ENCODE measurements around the gene DNMT3L.
A peak's percentile ranks its signal among the peaks of the same experiment; 100 is the strongest.
"Not testable (repeated sequence)": the region's sequence is repeated elsewhere in the genome, so short reads cannot be mapped to it uniquely, and the experiment has no call there.

Gene DNMT3L

GRCh38 chr21:44253832-44254710 is 7.6 kb downstream of the DNMT3L start:
- no peak overlapping the region for H2AFZ ChIP-seq (ENCODE audit: low read length)
- H3K9me2 ChIP-seq (replicated peaks; ENCODE audit: insufficient read depth, low read length) = no peaks in the 10 kb centered on the region
- no peaks in the 10 kb centered on the region for H3K36me3 ChIP-seq (replicated peaks; ENCODE audit: insufficient read depth, low read length)
- H3K9ac ChIP-seq (ENCODE audit: low read length) = no peak overlapping the region
- H3K4me1 ChIP-seq (ENCODE audit: low read length) = no peaks in the 10 kb centered on the region
- no peak overlapping the region for H3K4me2 ChIP-seq (ENCODE audit: low read depth, low read length)
- no peaks in the 10 kb centered on the region for H3K79me2 ChIP-seq (ENCODE audit: low read length)
- DNase-seq = peak; percentile 49
- H3F3A ChIP-seq (ENCODE audit: insufficient read depth, low read length) = no peaks in the 10 kb centered on the region
- no peaks in the 10 kb centered on the region for H4K20me1 ChIP-seq (ENCODE audit: insufficient read depth, low read length)
- H3K9me3 ChIP-seq (replicated peaks; ENCODE audit: insufficient read depth, low read length) = no peaks in the 10 kb centered on the region
- peaks cover 42% of the 10 kb centered on the region for H3K27me3 ChIP-seq (replicated peaks; ENCODE audit: insufficient read depth, low read length)
- TF ChIP-seq EZH2 (optimal IDR thresholded peaks at IDR 0.05; ENCODE audit: low read depth, low read length) = no peak
- peak; percentile 63 for TF ChIP-seq CTCF (IDR thresholded peaks at IDR 0.05; ENCODE audit: low read length)
- peak; percentile 58; the same call in 1 of the 2 replicates for TF ChIP-seq EZH2phosphoT487 (IDR thresholded peaks at IDR 0.05; ENCODE audit: low read length)
- H3K27ac ChIP-seq (ENCODE audit: low read length) = no peak overlapping the region
- no peak overlapping the region for H3K4me3 ChIP-seq (ENCODE audit: low read length)

- H3K4me2 ChIP-seq (ENCODE audit: low read depth, low read length); H3K36me3 ChIP-seq (replicated peaks; ENCODE audit: insufficient read depth, low read length); H3K27ac ChIP-seq (ENCODE audit: low read length); DNase-seq; H3K4me3 ChIP-seq (ENCODE audit: low read length); H3K9ac ChIP-seq (ENCODE audit: low read length); H4K20me1 ChIP-seq (ENCODE audit: insufficient read depth, low read length); H3K4me1 ChIP-seq (ENCODE audit: low read length); H3K79me2 ChIP-seq (ENCODE audit: low read length); H3K9me3 ChIP-seq (replicated peaks; ENCODE audit: insufficient read depth, low read length); H3F3A ChIP-seq (ENCODE audit: insufficient read depth, low read length); H3K9me2 ChIP-seq (replicated peaks; ENCODE audit: insufficient read depth, low read length); H2AFZ ChIP-seq (ENCODE audit: low read length): not testable (repeated sequence)
- peaks cover 11% of the 10 kb centered on the region for H3K27me3 ChIP-seq (replicated peaks; ENCODE audit: insufficient read depth, low read length)
These were observed 12.3 kb downstream of the DNMT3L start for GRCh38 chr21:44249204-44250037.

GRCh38 chr21:44247904-44248303 is 13.8 kb downstream of the DNMT3L start:
- H3F3A ChIP-seq (ENCODE audit: insufficient read depth, low read length); H3K27me3 ChIP-seq (replicated peaks; ENCODE audit: insufficient read depth, low read length); H2AFZ ChIP-seq (ENCODE audit: low read length); H3K36me3 ChIP-seq (replicated peaks; ENCODE audit: insufficient read depth, low read length); H3K4me1 ChIP-seq (ENCODE audit: low read length); H3K9me2 ChIP-seq (replicated peaks; ENCODE audit: insufficient read depth, low read length); H3K9me3 ChIP-seq (replicated peaks; ENCODE audit: insufficient read depth, low read length); DNase-seq; H4K20me1 ChIP-seq (ENCODE audit: insufficient read depth, low read length); H3K79me2 ChIP-seq (ENCODE audit: low read length); H3K4me2 ChIP-seq (ENCODE audit: low read depth, low read length); H3K27ac ChIP-seq (ENCODE audit: low read length); H3K9ac ChIP-seq (ENCODE audit: low read length); H3K4me3 ChIP-seq (ENCODE audit: low read length): not testable (repeated sequence)

GRCh38 chr21:44243980-44244379 is 17.7 kb downstream of the DNMT3L start:
- not testable (repeated sequence) for H3K9me3 ChIP-seq (replicated peaks; ENCODE audit: insufficient read depth, low read length); H3K9ac ChIP-seq (ENCODE audit: low read length); H2AFZ ChIP-seq (ENCODE audit: low read length); H3F3A ChIP-seq (ENCODE audit: insufficient read depth, low read length); H4K20me1 ChIP-seq (ENCODE audit: insufficient read depth, low read length); DNase-seq; H3K79me2 ChIP-seq (ENCODE audit: low read length); H3K36me3 ChIP-seq (replicated peaks; ENCODE audit: insufficient read depth, low read length); H3K4me1 ChIP-seq (ENCODE audit: low read length); H3K27me3 ChIP-seq (replicated peaks; ENCODE audit: insufficient read depth, low read length); H3K4me3 ChIP-seq (ENCODE audit: low read length); H3K4me2 ChIP-seq (ENCODE audit: low read depth, low read length); H3K27ac ChIP-seq (ENCODE audit: low read length); H3K9me2 ChIP-seq (replicated peaks; ENCODE audit: insufficient read depth, low read length)

- H3K4me2 ChIP-seq (ENCODE audit: low read depth, low read length); H3K9ac ChIP-seq (ENCODE audit: low read length); H3K27me3 ChIP-seq (replicated peaks; ENCODE audit: insufficient read depth, low read length); H4K20me1 ChIP-seq (ENCODE audit: insufficient read depth, low read length); H3K36me3 ChIP-seq (replicated peaks; ENCODE audit: insufficient read depth, low read length); H3K27ac ChIP-seq (ENCODE audit: low read length); H3K4me1 ChIP-seq (ENCODE audit: low read length); H2AFZ ChIP-seq (ENCODE audit: low read length); DNase-seq; H3F3A ChIP-seq (ENCODE audit: insufficient read depth, low read length); H3K9me3 ChIP-seq (replicated peaks; ENCODE audit: insufficient read depth, low read length); H3K79me2 ChIP-seq (ENCODE audit: low read length); H3K9me2 ChIP-seq (replicated peaks; ENCODE audit: insufficient read depth, low read length); H3K4me3 ChIP-seq (ENCODE audit: low read length): not testable (repeated sequence)
These were observed 20.4 kb downstream of the DNMT3L start for GRCh38 chr21:44241281-44241680.

- H3K9ac ChIP-seq (ENCODE audit: low read length); H3K4me2 ChIP-seq (ENCODE audit: low read depth, low read length); H3K4me3 ChIP-seq (ENCODE audit: low read length): not testable (repeated sequence)
These were observed 20.9 kb downstream of the DNMT3L start, which contains the start of gene ICOSLG for GRCh38 chr21:44240842-44241241. Gene ICOSLG (minus strand): TSS chr21:44240943. CDS start chr21:44240817, 126 bp downstream.

More at GRCh38 chr21:44240842-44241241, 20.9 kb downstream of the DNMT3L start, which contains the start of gene ICOSLG:
- H3K27me3 ChIP-seq (replicated peaks; ENCODE audit: insufficient read depth, low read length); H3K36me3 ChIP-seq (replicated peaks; ENCODE audit: insufficient read depth, low read length); H3K27ac ChIP-seq (ENCODE audit: low read length); H3K4me1 ChIP-seq (ENCODE audit: low read length); H3K79me2 ChIP-seq (ENCODE audit: low read length); H3F3A ChIP-seq (ENCODE audit: insufficient read depth, low read length); H4K20me1 ChIP-seq (ENCODE audit: insufficient read depth, low read length); DNase-seq; H3K9me3 ChIP-seq (replicated peaks; ENCODE audit: insufficient read depth, low read length); H2AFZ ChIP-seq (ENCODE audit: low read length); H3K9me2 ChIP-seq (replicated peaks; ENCODE audit: insufficient read depth, low read length): not testable (repeated sequence)
